A673 (cell line): ENCODE results near the gene AKNA. TPM values are rescaled to one million over a fixed set of nuclear protein-coding genes. Genes with fewer than 3 reads are reported as not detected.

Source experiments
- BruUV-seq: library from RNA; stranded (reverse); fragments of 400-500 nt; replicated peaks from 2 replicates; lab custom pipeline; 2021; lab: Mats Ljungman, UMichigan
- CTCF ChIA-PET: fragments of 300-600 bp; sonication (Branson Sonifier 250); formaldehyde crosslinking; loops from one replicate; lab custom pipeline; 2022; ENCODE audit warnings: antibody characterized with exemption; lab: Charles Lee
- POLR2A ChIA-PET: fragments of 300-600 bp; sonication (Branson Sonifier 250); formaldehyde crosslinking; loops from one replicate; lab custom pipeline; 2022; ENCODE audit warnings: antibody characterized with exemption; ENCODE audit not compliant: low non-redundant PET; lab: Charles Lee
- DNase-seq: peaks from one replicate; pipeline ENCODE4 v3.0.0-alpha.2; 2015; ENCODE audit warnings: low spot score
- H3K27ac ChIP-seq: fragments of 200-600 bp; sonication (generic); 2 replicates; pipeline ENCODE4 v1.5.1; 2016; ENCODE audit warnings: mixed run types, low read depth, mild to moderate bottlenecking, mixed read lengths, antibody characterized with exemption, low read length; ENCODE audit not compliant: poor library complexity, severe bottlenecking
- H3K27me3 ChIP-seq: fragments of 200-600 bp; sonication (generic); replicated peaks from 2 replicates; pipeline ENCODE4 v1.6.1; 2017; ENCODE audit warnings: mixed run types, low read depth, mild to moderate bottlenecking, mixed read lengths, antibody characterized with exemption, low read length; ENCODE audit not compliant: insufficient read depth, poor library complexity
- H3K36me3 ChIP-seq: fragments of 200-600 bp; sonication (generic); 2 replicates; pipeline ENCODE4 v1.6.1; 2016; ENCODE audit warnings: mixed run types, mild to moderate bottlenecking, mixed read lengths, antibody characterized with exemption, low read length; ENCODE audit not compliant: insufficient read depth, poor library complexity, severe bottlenecking
- H3K4me1 ChIP-seq: fragments of 200-600 bp; sonication (generic); 2 replicates; pipeline ENCODE4 v1.6.1; 2017; ENCODE audit warnings: mixed run types, mild to moderate bottlenecking, mixed read lengths, antibody characterized with exemption, low read length; ENCODE audit not compliant: insufficient read depth, poor library complexity, severe bottlenecking
- H3K4me3 ChIP-seq: fragments of 200-600 bp; sonication (generic); 2 replicates; pipeline ENCODE4 v1.5.1; 2016; ENCODE audit warnings: low read depth, mixed run types, mild to moderate bottlenecking, mixed read lengths, low read length; ENCODE audit not compliant: poor library complexity, severe bottlenecking
- H3K9me3 ChIP-seq: fragments of 200-600 bp; sonication (generic); 2 replicates; pipeline ENCODE4 v1.6.1; 2016; ENCODE audit warnings: mixed run types, low read depth, mild to moderate bottlenecking, mixed read lengths, antibody characterized with exemption, low read length; ENCODE audit not compliant: poor library complexity, severe bottlenecking
- EZH2 ChIP-seq: fragments of 200-600 bp; sonication (generic); IDR thresholded peaks from 2 replicates; pipeline ENCODE4 v1.6.1; 2017; ENCODE audit warnings: borderline replicate concordance, low read depth, mild to moderate bottlenecking, mixed read lengths, antibody characterized with exemption, low read length; ENCODE audit not compliant: poor library complexity, severe bottlenecking
- intact Hi-C: fragments of 100-400 bp; cut with micrococcal nuclease; formaldehyde crosslinking; loops from one replicate; pipeline ENCODE4 v1.10.0; 2022; ENCODE audit not compliant: unreplicated experiment
- total RNA-seq: library from RNA; stranded (reverse); gene quantifications from 2 replicates; pipeline ENCODE4 v1.2.3, GENCODE V29; 2021
- TF ChIP-seq, protein P1 (sequence below): fragments of 300-800, 200-600 bp; sonication (generic); conservative IDR thresholded peaks from 2 replicates; pipeline ENCODE4 v1.5.1; 2017; ENCODE audit warnings: low read depth, mild to moderate bottlenecking, antibody characterized with exemption, low read length, moderate library complexity, mixed read lengths

Gene AKNA
- total RNA-seq, 1 experiment from 2014 or later, result 20.4 TPM

DNA sequence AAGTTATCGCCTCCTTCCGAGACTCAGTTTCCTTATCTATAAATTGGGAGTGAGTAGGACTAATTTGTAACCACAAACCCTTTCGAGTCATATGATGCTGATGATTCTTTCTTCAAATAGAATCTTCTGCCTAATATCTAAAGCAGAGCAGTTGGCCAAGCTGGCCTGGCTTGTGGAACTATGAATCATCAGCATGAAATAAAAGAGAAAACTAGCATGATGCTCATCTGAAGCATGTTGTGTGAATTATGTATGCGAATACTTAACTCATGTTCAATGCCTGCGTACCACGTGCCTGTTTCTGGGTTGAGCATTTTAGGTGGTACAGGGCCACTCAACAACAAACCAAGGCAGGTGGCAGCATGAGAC is 79.9 kb downstream of the AKNA start:
- Histone ChIP-seq H3K27ac (no peak overlapping the region), H3K27me3 (no peaks in the 10 kb centered on the region), H3K36me3 (no peaks in the 10 kb centered on the region), H3K4me1 (no peaks in the 10 kb centered on the region), H3K4me3 (no peak overlapping the region), H3K9me3 (no peaks in the 10 kb centered on the region)
- DNase-seq, result no peak
- intact Hi-C loops, result no loop called here
- ChIA-PET POLR2A (no interaction called here), CTCF (no interaction called here)
- BruUV-seq, result no TSS peak
- TF ChIP-seq, protein P1, sequence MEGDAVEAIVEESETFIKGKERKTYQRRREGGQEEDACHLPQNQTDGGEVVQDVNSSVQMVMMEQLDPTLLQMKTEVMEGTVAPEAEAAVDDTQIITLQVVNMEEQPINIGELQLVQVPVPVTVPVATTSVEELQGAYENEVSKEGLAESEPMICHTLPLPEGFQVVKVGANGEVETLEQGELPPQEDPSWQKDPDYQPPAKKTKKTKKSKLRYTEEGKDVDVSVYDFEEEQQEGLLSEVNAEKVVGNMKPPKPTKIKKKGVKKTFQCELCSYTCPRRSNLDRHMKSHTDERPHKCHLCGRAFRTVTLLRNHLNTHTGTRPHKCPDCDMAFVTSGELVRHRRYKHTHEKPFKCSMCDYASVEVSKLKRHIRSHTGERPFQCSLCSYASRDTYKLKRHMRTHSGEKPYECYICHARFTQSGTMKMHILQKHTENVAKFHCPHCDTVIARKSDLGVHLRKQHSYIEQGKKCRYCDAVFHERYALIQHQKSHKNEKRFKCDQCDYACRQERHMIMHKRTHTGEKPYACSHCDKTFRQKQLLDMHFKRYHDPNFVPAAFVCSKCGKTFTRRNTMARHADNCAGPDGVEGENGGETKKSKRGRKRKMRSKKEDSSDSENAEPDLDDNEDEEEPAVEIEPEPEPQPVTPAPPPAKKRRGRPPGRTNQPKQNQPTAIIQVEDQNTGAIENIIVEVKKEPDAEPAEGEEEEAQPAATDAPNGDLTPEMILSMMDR, result no peak
- no peak for TF ChIP-seq EZH2

DNA sequence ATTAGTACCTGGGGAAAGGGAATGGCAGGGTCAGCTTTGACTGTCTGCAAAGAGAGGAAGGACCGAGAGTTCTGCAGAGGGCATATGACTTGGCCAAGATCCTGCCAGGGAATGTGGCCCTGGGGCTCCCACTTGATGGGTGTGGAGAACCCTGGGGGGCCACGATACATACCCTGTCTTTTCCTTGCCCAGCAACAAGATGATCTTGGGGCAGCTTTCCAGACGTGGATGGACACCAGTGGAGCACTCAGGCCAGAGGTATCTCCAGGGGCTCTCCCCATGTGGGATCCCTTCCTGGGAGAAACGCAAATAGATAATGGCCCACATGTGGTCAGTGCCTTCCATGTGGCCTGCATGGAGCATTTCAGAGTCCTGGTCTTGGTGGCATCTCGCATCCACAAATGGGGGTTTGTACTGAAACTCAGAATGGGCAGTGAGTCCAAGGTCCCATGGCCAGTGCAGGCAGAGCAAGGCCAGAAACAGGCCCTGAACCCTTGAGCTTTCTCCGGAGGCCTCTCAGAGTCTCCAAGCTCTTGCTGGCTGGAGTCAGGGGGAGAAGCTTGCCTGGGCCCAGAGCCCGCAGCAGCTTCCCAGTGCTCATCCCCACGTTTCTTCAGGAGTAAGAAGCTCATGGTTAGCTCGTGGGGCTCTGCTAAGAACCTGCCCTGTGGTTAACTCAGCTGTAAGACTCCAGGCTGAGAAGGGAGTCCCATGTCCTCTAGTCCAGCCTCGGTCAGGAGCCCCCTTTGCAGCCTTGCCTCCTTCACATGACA is 83.2 kb downstream of the AKNA start:
- Histone ChIP-seq H3K4me3 (no peak overlapping the region), H3K27me3 (no peaks in the 10 kb centered on the region), H3K36me3 (no peaks in the 10 kb centered on the region), H3K4me1 (no peaks in the 10 kb centered on the region), H3K9me3 (no peaks in the 10 kb centered on the region), H3K27ac (no peak overlapping the region)
- no peak for TF ChIP-seq EZH2
- TF ChIP-seq, protein P1, result no peak
- ChIA-PET CTCF (interaction anchor here (1.0 to 1.1 kb wide), 3 partner anchors 14 to 222 kb away, joined by 3 to 6 read pairs (median 4); no protein-coding TSS in a partner anchor), POLR2A (no interaction called here)
- DNase-seq, result no peak
- no TSS peak for BruUV-seq
- intact Hi-C loops, result loop anchor here (1.0 kb wide), 1 partner anchor 196 kb away; no protein-coding TSS in a partner anchor

DNA sequence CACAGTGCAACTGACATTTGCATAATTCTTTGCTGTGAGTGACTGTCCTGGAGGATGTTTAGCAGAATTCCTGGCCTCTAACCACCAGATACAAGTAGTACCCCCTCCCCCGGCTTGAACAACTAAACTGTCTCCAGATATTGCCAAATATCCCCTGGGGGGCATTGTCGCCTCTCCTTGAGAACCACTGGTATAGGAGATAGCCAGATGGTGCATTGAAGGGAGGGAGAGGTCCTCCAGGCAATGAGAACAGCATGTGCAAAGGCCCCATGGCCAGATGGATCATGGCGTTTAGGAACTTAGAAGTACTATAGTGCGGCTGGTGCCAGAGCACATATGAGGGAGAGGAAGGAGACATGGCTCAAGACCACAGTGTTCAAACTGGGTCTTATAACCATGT is 83.8 kb downstream of the AKNA start:
- no peaks in the 10 kb centered on the region for H3K36me3 ChIP-seq
- intact Hi-C loops, result no loop called here
- BruUV-seq, result no TSS peak

More for the DNA sequence above, 83.8 kb downstream of the AKNA start:
- H3K9me3 ChIP-seq, result no peaks in the 10 kb centered on the region
- DNase-seq, result no peak
- no peaks in the 10 kb centered on the region for H3K27me3 ChIP-seq
- TF ChIP-seq EZH2, result no peak
- TF ChIP-seq, protein P1, result no peak
- no peak overlapping the region for H3K4me3 ChIP-seq
- ChIA-PET CTCF (interaction anchor here (1.1 kb wide), 1 partner anchor 196 kb away, joined by 4 read pairs; no protein-coding TSS in a partner anchor), POLR2A (no interaction called here)
- no peaks in the 10 kb centered on the region for H3K4me1 ChIP-seq
- no peak overlapping the region for H3K27ac ChIP-seq
